GM12878 (cell line): ENCODE data around the gene MCTS1. TPM values are rescaled to one million over a fixed set of nuclear protein-coding genes. Genes with fewer than 3 reads are reported as not detected.

Experiments used
- ATAC-seq: fragments of 200-7000 bp; cut with Tn5 transposase; 3 replicates; pipeline ENCODE4 v1.9.1; 2020; ENCODE audit warnings: mild to moderate bottlenecking, moderate library complexity
- BruUV-seq: library from RNA; stranded (reverse); fragments of 400-500 nt; replicated peaks from 2 replicates; lab custom pipeline; 2021; lab: Mats Ljungman, UMichigan
- CTCF ChIA-PET: fragments of 300-600 bp; sonication (Branson Sonifier 250); formaldehyde crosslinking; extraction: SDS; loops from one replicate; lab custom pipeline; 2021; ENCODE audit warnings: inconsistent platforms; lab: Yijun Ruan, JAX
- POLR2A ChIA-PET: fragments of 350-600 bp; formaldehyde crosslinking; extraction: SDS; loops from one replicate; lab custom pipeline; 2021; ENCODE audit warnings: inconsistent platforms; lab: Charles Lee
- RAD21 ChIA-PET: fragments of 300-600 bp; sonication (Branson Sonifier 250); formaldehyde crosslinking; loops from one replicate; lab custom pipeline; 2023; ENCODE audit warnings: antibody characterized with exemption; ENCODE audit not compliant: unreplicated experiment; lab: Charles Lee
- SMC1A ChIA-PET: fragments of 300-600 bp; sonication (Branson Sonifier 250); formaldehyde crosslinking; loops from one replicate; lab custom pipeline; 2023; ENCODE audit not compliant: unreplicated experiment, uncharacterized antibody; lab: Charles Lee
- DNase-seq: peaks from one replicate; pipeline ENCODE4 v3.0.0-alpha.2; 2011; ENCODE audit warnings: low read depth, low spot score
- FAIRE-seq: peaks from 3 replicates; lab custom pipeline; 2011; peaks lifted over from hg19 to GRCh38; lab: Jason Lieb, UNC
- H2AFZ ChIP-seq: 2 replicates; pipeline ENCODE4 v1.6.0; 2011; ENCODE audit warnings: low read depth, low read length, control low read depth; ENCODE audit not compliant: control insufficient read depth
- H3K27ac ChIP-seq: 2 replicates; pipeline ENCODE4 v1.5.1; 2011; ENCODE audit warnings: control low read depth; ENCODE audit not compliant: control insufficient read depth, insufficient read depth
- H3K27me3 ChIP-seq, 2 experiments: replicated peaks in 1 of 2; 2 replicates each; pipeline versions ENCODE4 v1.6.0 to v1.6.1; 2011; ENCODE audit warnings: low read length in 1 of 2; ENCODE audit not compliant: control insufficient read depth in 2 of 2, insufficient read depth in 2 of 2
- H3K36me3 ChIP-seq, 2 experiments: 2 replicates each; pipeline ENCODE4 v1.5.1; 2011; ENCODE audit warnings: low read length in 1 of 2; ENCODE audit not compliant: control insufficient read depth in 2 of 2, insufficient read depth in 2 of 2
- H3K4me1 ChIP-seq: 2 replicates; pipeline ENCODE4 v1.6.1; 2011; ENCODE audit warnings: mild to moderate bottlenecking, low read length, moderate library complexity, mixed read lengths; ENCODE audit not compliant: control insufficient read depth, insufficient read depth
- H3K4me2 ChIP-seq: 2 replicates; pipeline ENCODE4 v1.6.0; 2011; ENCODE audit warnings: control low read depth; ENCODE audit not compliant: control insufficient read depth, insufficient read depth
- H3K4me3 ChIP-seq: fragments of 200-600 bp; sonication (generic); 2 replicates; pipeline ENCODE4 v1.5.1; 2016
- H3K79me2 ChIP-seq: 2 replicates; pipeline ENCODE4 v1.6.0; 2011; ENCODE audit warnings: low read length; ENCODE audit not compliant: control insufficient read depth, insufficient read depth
- H3K9ac ChIP-seq: 2 replicates; pipeline ENCODE4 v1.8.0; 2011; ENCODE audit warnings: low read length, control low read depth, mixed read lengths; ENCODE audit not compliant: control insufficient read depth, insufficient read depth
- H3K9me3 ChIP-seq: replicated peaks from 3 replicates; pipeline ENCODE4 v1.5.1; 2011; ENCODE audit warnings: mild to moderate bottlenecking, low read length; ENCODE audit not compliant: control insufficient read depth, insufficient read depth
- H4K20me1 ChIP-seq: 2 replicates; pipeline ENCODE4 v1.6.0; 2011; ENCODE audit not compliant: control insufficient read depth, insufficient read depth
- CEBPB ChIP-seq, 2 experiments: fragments of 150-350 bp in 1 of 2; IDR thresholded peaks; 2 replicates each; pipeline ENCODE4 v1.6.1; 2012 to 2014; ENCODE audit warnings: low read depth in 2 of 2, low read length in 2 of 2, borderline replicate concordance in 1 of 2, inconsistent platforms in 1 of 2
- CUX1 ChIP-seq: IDR thresholded peaks from 2 replicates; pipeline ENCODE4 v1.6.1; 2012; ENCODE audit warnings: improper control_type of control experiment, low read depth, low read length; ENCODE audit not compliant: insufficient replicate concordance
- EP300 ChIP-seq, 2 experiments: fragments of 150-350 bp in 1 of 2; IDR thresholded peaks; 2 replicates each; pipeline ENCODE4 v1.6.1; 2011 to 2012; ENCODE audit warnings: low read depth in 2 of 2, low read length in 2 of 2, borderline replicate concordance in 1 of 2, improper control_type of control experiment in 1 of 2, inconsistent platforms in 1 of 2; ENCODE audit not compliant: control insufficient read depth in 1 of 2
- FOS ChIP-seq: IDR thresholded peaks from 3 replicates; pipeline ENCODE4 v1.6.1; 2011; ENCODE audit warnings: borderline replicate concordance; ENCODE audit not compliant: insufficient read length; ENCODE audit errors: extremely low read depth
- HDAC2 ChIP-seq: fragments of 200-600 bp; sonication (generic); IDR thresholded peaks from 2 replicates; pipeline ENCODE4 v1.6.1; 2017
- HDGF ChIP-seq: fragments of 450-650 bp; IDR thresholded peaks from 2 replicates; pipeline ENCODE4 v1.6.1; 2016; ENCODE audit warnings: antibody characterized with exemption
- JUNB ChIP-seq: IDR thresholded peaks from 2 replicates; pipeline ENCODE4 v1.6.1; 2016; ENCODE audit warnings: antibody characterized with exemption, mild to moderate bottlenecking
- JUND ChIP-seq: IDR thresholded peaks from 2 replicates; pipeline ENCODE4 v1.6.1; 2012; ENCODE audit warnings: low read depth, mild to moderate bottlenecking, low read length, improper control_type of control experiment, moderate library complexity
- LARP7 ChIP-seq: fragments of 450-650 bp; IDR thresholded peaks from 2 replicates; pipeline ENCODE4 v1.6.1; 2017; ENCODE audit warnings: mild to moderate bottlenecking
- SMAD5 ChIP-seq: IDR thresholded peaks from 2 replicates; pipeline ENCODE4 v1.6.1; 2016; ENCODE audit warnings: antibody characterized with exemption, low read depth
- SMARCA5 ChIP-seq: fragments of 450-650 bp; IDR thresholded peaks from 2 replicates; pipeline ENCODE4 v1.6.1; 2017; ENCODE audit warnings: mild to moderate bottlenecking
- SMC3 ChIP-seq: IDR thresholded peaks from 2 replicates; pipeline ENCODE4 v1.6.1; 2011; ENCODE audit warnings: low read length, improper control_type of control experiment, borderline replicate concordance
- TCF7 ChIP-seq: IDR thresholded peaks from 2 replicates; pipeline ENCODE4 v1.6.1; 2014; ENCODE audit warnings: antibody characterized with exemption, borderline replicate concordance
- YY1 ChIP-seq: IDR thresholded peaks from 2 replicates; pipeline ENCODE4 v1.6.1; 2011; ENCODE audit warnings: low read depth, mild to moderate bottlenecking, low read length
- ZBTB40 ChIP-seq: fragments of 450-650 bp; IDR thresholded peaks from 2 replicates; pipeline ENCODE4 v1.6.1; 2016; ENCODE audit warnings: mild to moderate bottlenecking, moderate library complexity, borderline replicate concordance
- WGBS: methylation state at CpG from one replicate; pipeline ENCODE4 v1.1.6; 2016; ENCODE audit warnings: low lambda C conversion rate; ENCODE audit not compliant: insufficient replicate concordance, insufficient coverage; ENCODE audit errors: missing lambda C conversion rate; 5-methylcytosine and 5-hydroxymethylcytosine counted together
- in situ Hi-C: fragments of 300-500 bp; cut with MboI; formaldehyde crosslinking; loops from 9 replicates; pipeline ENCODE4 v1.14.3; 2018; ENCODE audit warnings: mixed read lengths
- intact Hi-C: fragments of 100-400 bp; cut with micrococcal nuclease; formaldehyde crosslinking; loops from one replicate; pipeline ENCODE4 v1.14.2; 2022; ENCODE audit not compliant: unreplicated experiment
- polyA plus RNA-seq, 11 experiments: library from polyadenylated mRNA; depleted of rRNA in 4 of 11; unstranded in 6 of 11; stranded (reverse) in 5 of 11; fragments of >200 nt; fragmentation: Nextera tagmentation in 4 of 11; fragmentation: Illumina TruSeq in 1 of 11; extraction: Ambion mirVana in 4 of 11; extraction: Trizol in 1 of 11; gene quantifications; 1 replicate in 1 of 11; 2 replicates in 10 of 11; pipeline versions ENCODE4 v1.2.1 to v1.2.3, GENCODE V29; 2011 to 2016; ENCODE audit warnings: inconsistent platforms in 2 of 11, missing spikeins in 2 of 11, low read depth in 1 of 11
- total RNA-seq, 4 experiments: library from RNA; depleted of rRNA in 3 of 4; stranded (reverse); fragments of >200 nt in 3 of 4; fragmentation: Illumina TruSeq in 1 of 4; extraction: Trizol in 1 of 4; gene quantifications; 2 replicates each; pipeline versions ENCODE4 v1.2.1 to v1.2.3, GENCODE V29; 2013 to 2021

Gene MCTS1
- total and polyA plus RNA-seq, 10 of the 15 experiments (the other 5 are each of a cell fraction or from before 2014, with no cell fraction given), result 59.5 to 238 (median 115) TPM

- Histone ChIP-seq H3K9me3 (no peaks in the 10 kb centered on the region), H2AFZ (no peak overlapping the region), H3K4me1 (no peaks in the 10 kb centered on the region), H4K20me1 (no peaks in the 10 kb centered on the region), H3K27ac (no peak overlapping the region), H3K4me3 (no peak overlapping the region), H3K36me3 (no peaks in the 10 kb centered on the region), H3K79me2 (no peaks in the 10 kb centered on the region), H3K9ac (no peak overlapping the region), H3K4me2 (no peak overlapping the region), H3K27me3 (no peaks in the 10 kb centered on the region)
- SMC1A ChIA-PET, result no interaction called here
- in situ Hi-C loops, result no loop called here
- CTCF ChIA-PET, result no interaction called here
- BruUV-seq, result no TSS peak
- RAD21 ChIA-PET, result no interaction called here
- no peak for ATAC-seq
- DNase-seq, result no peak
- 42% methylated on average over 2 of the region's 2 CpGs for WGBS
- intact Hi-C loops, result no loop called here
- no peak for FAIRE-seq
- POLR2A ChIA-PET, result interaction anchor here (0.7 kb wide), 1 partner anchor 559 kb away, joined by 5 read pairs; no protein-coding TSS in a partner anchor
- TF ChIP-seq CEBPB (IDR thresholded peaks at IDR 0.05; ENCODE audit: borderline replicate concordance in 1 of 2, low read depth in 2 of 2, low read length in 2 of 2) (no peak), HDGF (no peak), FOS (no peak), ZBTB40 (no peak), SMAD5 (no peak), JUNB (no peak), EP300 (IDR thresholded peaks at IDR 0.05; ENCODE audit: borderline replicate concordance in 1 of 2, control insufficient read depth in 1 of 2, low read depth in 2 of 2, low read length in 2 of 2) (no peak), CUX1 (no peak), SMARCA5 (no peak), LARP7 (no peak), HDAC2 (no peak), YY1 (no peak), JUND (no peak), TCF7 (no peak), SMC3 (no peak)
Measured at GRCh38 chrX:120642871-120643270, 39.0 kb downstream of the MCTS1 start.
